HEK293 (cell line): ENCODE results near the gene DGKH.

Experiments used
- CTCF ChIP-seq: fragments of 450-650 bp; formaldehyde crosslinking; IDR thresholded peaks from 2 replicates; pipeline ENCODE4 v1.5.1; 2016; ENCODE audit warnings: missing biosample characterization, missing genetic modification characterization
- ZEB2 ChIP-seq: fragments of 450-650 bp; formaldehyde crosslinking; IDR thresholded peaks from 2 replicates; pipeline ENCODE4 v1.5.1; 2016; ENCODE audit warnings: missing biosample characterization, missing genetic modification characterization
- ZNF184 ChIP-seq: fragments of 450-650 bp; IDR thresholded peaks from 2 replicates; pipeline ENCODE4 v1.5.1; 2018; ENCODE audit warnings: missing biosample characterization, mild to moderate bottlenecking, missing genetic modification characterization
- ZNF610 ChIP-seq: fragments of 450-650 bp; formaldehyde crosslinking; IDR thresholded peaks from 2 replicates; pipeline ENCODE4 v1.5.1; 2016; ENCODE audit warnings: missing biosample characterization, missing genetic modification characterization, borderline replicate concordance

GRCh38 chr13:42113478-42113877 is 65.0 kb downstream of the DGKH start:
- TF ChIP-seq CTCF: no peak
- no peak for TF ChIP-seq ZNF184 (tag by site-specific recombination)
- TF ChIP-seq ZEB2: no peak
- TF ChIP-seq ZNF610 (tag by site-specific recombination): no peak
